Neural progenitor cell (in vitro differentiated cells): Measurements from ENCODE around the gene LUZP2. TPM values are rescaled to one million over a fixed set of nuclear protein-coding genes. Genes with fewer than 3 reads are reported as not detected.

Experiments used
- DNase-seq: peaks from one replicate; pipeline ENCODE4 v3.0.0-alpha.2; 2016; ENCODE audit warnings: low spot score
- H2AFZ ChIP-seq: fragments of 200-600 bp; sonication (generic); replicated peaks from 2 replicates; pipeline ENCODE4 v1.6.1; 2016; ENCODE audit warnings: antibody characterized with exemption
- H3F3A ChIP-seq: fragments of 200-600 bp; sonication (generic); 2 replicates; pipeline ENCODE4 v1.6.1; 2016; ENCODE audit warnings: antibody characterized with exemption, low read depth
- H3K27ac ChIP-seq: fragments of 200-600 bp; sonication (generic); 2 replicates; pipeline ENCODE4 v1.5.1; 2016; ENCODE audit warnings: mild to moderate bottlenecking
- H3K27me3 ChIP-seq: fragments of 200-600 bp; sonication (generic); 2 replicates; pipeline ENCODE4 v1.6.1; 2016; ENCODE audit warnings: mild to moderate bottlenecking, moderate library complexity
- H3K36me3 ChIP-seq: fragments of 200-600 bp; sonication (generic); 2 replicates; pipeline ENCODE4 v1.5.1; 2016
- H3K4me1 ChIP-seq: fragments of 200-600 bp; sonication (generic); 2 replicates; pipeline ENCODE4 v1.6.1; 2016; ENCODE audit warnings: mixed run types
- H3K4me2 ChIP-seq: fragments of 200-600 bp; sonication (generic); 2 replicates; pipeline ENCODE4 v1.6.1; 2016
- H3K4me3 ChIP-seq: fragments of 200-600 bp; sonication (generic); 2 replicates; pipeline ENCODE4 v1.5.1; 2016
- H3K79me2 ChIP-seq: fragments of 200-600 bp; sonication (generic); 2 replicates; pipeline ENCODE4 v1.6.1; 2016; ENCODE audit warnings: low read depth
- H3K9ac ChIP-seq: fragments of 200-600 bp; sonication (generic); 2 replicates; pipeline ENCODE4 v1.6.1; 2016
- H3K9me3 ChIP-seq: fragments of 200-600 bp; sonication (generic); 2 replicates; pipeline ENCODE4 v1.5.1; 2016; ENCODE audit warnings: low read depth
- H4K20me1 ChIP-seq: fragments of 200-600 bp; sonication (generic); 2 replicates; pipeline ENCODE4 v1.6.1; 2016; ENCODE audit warnings: low read depth
- H3K27ac Mint-ChIP-seq: 3 replicates; pipeline ENCODE4 v1.8.0; 2021; ENCODE audit warnings: mixed read lengths
- H3K27me3 Mint-ChIP-seq: 2 replicates; pipeline ENCODE4 v1.8.0; 2022; ENCODE audit warnings: low read depth, mild to moderate bottlenecking, inconsistent platforms, moderate library complexity, mixed read lengths; ENCODE audit not compliant: insufficient read depth
- H3K36me3 Mint-ChIP-seq: 3 replicates; pipeline ENCODE4 v1.8.0; 2021; ENCODE audit warnings: mixed read lengths
- H3K4me1 Mint-ChIP-seq: 3 replicates; pipeline ENCODE4 v1.8.0; 2021; ENCODE audit warnings: mixed read lengths
- H3K4me3 Mint-ChIP-seq: 3 replicates; pipeline ENCODE4 v1.8.0; 2021; ENCODE audit warnings: mild to moderate bottlenecking, moderate library complexity, mixed read lengths
- H3K9me3 Mint-ChIP-seq: 3 replicates; pipeline ENCODE4 v1.8.0; 2020; ENCODE audit warnings: mixed read lengths
- EZH2 ChIP-seq: fragments of 200-600 bp; sonication (generic); IDR thresholded peaks from 2 replicates; pipeline ENCODE4 v1.6.1; 2017; ENCODE audit warnings: antibody characterized with exemption, mild to moderate bottlenecking, moderate library complexity
- EZH2phosphoT487 ChIP-seq: fragments of 200-600 bp; sonication (generic); IDR thresholded peaks from 2 replicates; pipeline ENCODE4 v1.6.1; 2017; ENCODE audit warnings: antibody characterized with exemption
- total RNA-seq: library from RNA; depleted of rRNA; stranded (reverse); fragments of >200 nt; gene quantifications from 2 replicates; pipeline ENCODE4 v1.2.3, GENCODE V29; 2015; ENCODE audit warnings: low replicate concordance
- TF ChIP-seq, protein P1 (sequence below): fragments of 200-600 bp; sonication (generic); IDR thresholded peaks from 2 replicates; pipeline ENCODE4 v1.5.1; 2017; ENCODE audit warnings: antibody characterized with exemption, mild to moderate bottlenecking

The LUZP2 gene
- total RNA-seq, 1 donor from 2014 or later, result 2.5 TPM

DNA sequence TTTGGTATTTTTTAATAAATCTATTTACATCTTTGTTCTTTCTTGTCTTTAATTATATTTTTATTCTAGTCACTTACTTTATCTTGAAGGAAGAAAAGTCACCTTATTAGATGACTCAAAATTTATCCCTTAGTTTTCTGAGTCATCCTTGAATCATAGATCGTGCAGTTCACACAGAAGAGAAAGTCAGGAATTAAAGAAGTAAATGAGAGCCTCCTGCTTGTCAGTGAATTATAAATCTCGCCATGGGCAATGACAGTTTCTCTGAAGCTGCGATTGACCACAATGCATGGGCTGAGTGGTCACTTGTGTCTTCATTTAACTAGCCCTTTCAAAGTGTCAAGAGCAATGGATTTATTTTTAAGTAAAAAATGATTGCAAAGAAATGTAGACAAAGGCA is 91.2 kb downstream of the LUZP2 start:
- H3K27me3 Mint-ChIP-seq, result no peaks in the 10 kb centered on the region
- Histone ChIP-seq H3K9me3 (no peaks in the 10 kb centered on the region), H3K4me1 (no peaks in the 10 kb centered on the region), H3K4me2 (no peak overlapping the region), H3K9ac (no peak overlapping the region), H3K79me2 (no peaks in the 10 kb centered on the region), H3K27me3 (no peaks in the 10 kb centered on the region), H3K27ac (no peak overlapping the region), H3K4me3 (no peak overlapping the region), H2AFZ (no peak overlapping the region), H3K36me3 (no peaks in the 10 kb centered on the region), H3F3A (no peaks in the 10 kb centered on the region), H4K20me1 (no peaks in the 10 kb centered on the region)
- TF ChIP-seq EZH2phosphoT487, result no peak
- H3K27ac Mint-ChIP-seq, result no peak overlapping the region
- H3K4me3 Mint-ChIP-seq, result no peak overlapping the region
- DNase-seq, result no peak
- no peaks in the 10 kb centered on the region for H3K9me3 Mint-ChIP-seq
- H3K36me3 Mint-ChIP-seq, result no peaks in the 10 kb centered on the region
- no peaks in the 10 kb centered on the region for H3K4me1 Mint-ChIP-seq

DNA sequence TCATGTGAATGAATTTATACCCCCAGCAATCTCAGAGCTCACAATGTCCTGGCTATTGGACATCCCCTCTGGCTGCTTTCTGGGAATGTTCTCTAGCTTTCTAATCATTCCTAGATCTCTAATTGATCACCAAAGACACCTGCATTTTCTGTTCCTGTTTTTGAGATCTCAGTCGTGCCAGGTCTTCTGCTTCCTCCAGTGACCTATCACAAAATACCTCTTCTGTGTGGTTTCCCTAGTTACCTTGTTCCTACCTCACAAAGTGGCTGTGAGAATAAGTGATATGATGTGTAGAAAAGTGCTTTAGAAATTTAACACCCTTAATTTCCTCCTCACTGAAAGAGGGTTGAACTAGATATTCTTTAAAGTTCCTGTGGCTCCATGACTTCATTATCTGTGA is 92.2 kb downstream of the LUZP2 start:
- H3K36me3 Mint-ChIP-seq, result no peaks in the 10 kb centered on the region
- H3K27ac Mint-ChIP-seq, result no peak overlapping the region
- no peak overlapping the region for H3K4me3 Mint-ChIP-seq
- H3K4me3 ChIP-seq, result no peak overlapping the region
- H3K27me3 ChIP-seq, result no peaks in the 10 kb centered on the region
- no peaks in the 10 kb centered on the region for H3K79me2 ChIP-seq
- H3K9ac ChIP-seq, result no peak overlapping the region
- no peaks in the 10 kb centered on the region for H3K4me1 Mint-ChIP-seq
- H2AFZ ChIP-seq, result no peak overlapping the region
- no peak overlapping the region for H3K27ac ChIP-seq
- H3K4me1 ChIP-seq, result no peaks in the 10 kb centered on the region
- no peaks in the 10 kb centered on the region for H4K20me1 ChIP-seq
- H3K27me3 Mint-ChIP-seq, result no peaks in the 10 kb centered on the region
- DNase-seq, result no peak
- H3K36me3 ChIP-seq, result no peaks in the 10 kb centered on the region
- H3K9me3 ChIP-seq, result no peaks in the 10 kb centered on the region
- no peak overlapping the region for H3K4me2 ChIP-seq
- TF ChIP-seq EZH2 (no peak), EZH2phosphoT487 (no peak)
- TF ChIP-seq, protein P1, sequence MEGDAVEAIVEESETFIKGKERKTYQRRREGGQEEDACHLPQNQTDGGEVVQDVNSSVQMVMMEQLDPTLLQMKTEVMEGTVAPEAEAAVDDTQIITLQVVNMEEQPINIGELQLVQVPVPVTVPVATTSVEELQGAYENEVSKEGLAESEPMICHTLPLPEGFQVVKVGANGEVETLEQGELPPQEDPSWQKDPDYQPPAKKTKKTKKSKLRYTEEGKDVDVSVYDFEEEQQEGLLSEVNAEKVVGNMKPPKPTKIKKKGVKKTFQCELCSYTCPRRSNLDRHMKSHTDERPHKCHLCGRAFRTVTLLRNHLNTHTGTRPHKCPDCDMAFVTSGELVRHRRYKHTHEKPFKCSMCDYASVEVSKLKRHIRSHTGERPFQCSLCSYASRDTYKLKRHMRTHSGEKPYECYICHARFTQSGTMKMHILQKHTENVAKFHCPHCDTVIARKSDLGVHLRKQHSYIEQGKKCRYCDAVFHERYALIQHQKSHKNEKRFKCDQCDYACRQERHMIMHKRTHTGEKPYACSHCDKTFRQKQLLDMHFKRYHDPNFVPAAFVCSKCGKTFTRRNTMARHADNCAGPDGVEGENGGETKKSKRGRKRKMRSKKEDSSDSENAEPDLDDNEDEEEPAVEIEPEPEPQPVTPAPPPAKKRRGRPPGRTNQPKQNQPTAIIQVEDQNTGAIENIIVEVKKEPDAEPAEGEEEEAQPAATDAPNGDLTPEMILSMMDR, result no peak
- no peaks in the 10 kb centered on the region for H3F3A ChIP-seq
- no peaks in the 10 kb centered on the region for H3K9me3 Mint-ChIP-seq

DNA sequence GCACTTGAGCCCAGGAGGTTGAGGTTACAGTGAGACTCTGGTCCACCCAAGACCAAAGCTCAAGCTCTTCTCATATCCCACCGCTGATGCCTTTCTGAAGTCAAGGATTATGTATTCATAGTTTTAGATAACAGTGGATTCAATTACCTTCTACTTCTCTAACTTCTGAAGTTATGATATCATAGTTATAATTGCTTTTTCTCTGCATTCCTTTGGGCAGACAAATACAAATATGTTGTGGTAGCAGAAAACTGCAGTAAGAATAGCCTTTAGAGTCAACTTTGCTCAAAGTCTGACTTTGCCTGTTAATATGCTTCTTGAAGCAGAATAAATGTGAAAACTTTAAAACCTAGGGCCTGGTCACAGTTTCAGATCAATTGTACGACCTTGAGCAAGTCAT is 94.4 kb downstream of the LUZP2 start:
- Histone ChIP-seq H3K4me2 (no peak overlapping the region), H3F3A (no peaks in the 10 kb centered on the region), H3K4me1 (no peaks in the 10 kb centered on the region), H3K79me2 (no peaks in the 10 kb centered on the region), H3K9me3 (no peaks in the 10 kb centered on the region), H3K36me3 (no peaks in the 10 kb centered on the region), H3K4me3 (no peak overlapping the region), H3K27me3 (no peaks in the 10 kb centered on the region), H3K27ac (no peak overlapping the region), H3K9ac (no peak overlapping the region), H4K20me1 (no peaks in the 10 kb centered on the region), H2AFZ (no peak overlapping the region)
- no peak overlapping the region for H3K27ac Mint-ChIP-seq
- no peak for DNase-seq
- no peaks in the 10 kb centered on the region for H3K36me3 Mint-ChIP-seq
- TF ChIP-seq, protein P1, result no peak
- TF ChIP-seq EZH2, result no peak
- no peak for TF ChIP-seq EZH2phosphoT487
- no peaks in the 10 kb centered on the region for H3K27me3 Mint-ChIP-seq
- H3K4me3 Mint-ChIP-seq, result no peak overlapping the region
- no peaks in the 10 kb centered on the region for H3K9me3 Mint-ChIP-seq
- H3K4me1 Mint-ChIP-seq, result no peaks in the 10 kb centered on the region

DNA sequence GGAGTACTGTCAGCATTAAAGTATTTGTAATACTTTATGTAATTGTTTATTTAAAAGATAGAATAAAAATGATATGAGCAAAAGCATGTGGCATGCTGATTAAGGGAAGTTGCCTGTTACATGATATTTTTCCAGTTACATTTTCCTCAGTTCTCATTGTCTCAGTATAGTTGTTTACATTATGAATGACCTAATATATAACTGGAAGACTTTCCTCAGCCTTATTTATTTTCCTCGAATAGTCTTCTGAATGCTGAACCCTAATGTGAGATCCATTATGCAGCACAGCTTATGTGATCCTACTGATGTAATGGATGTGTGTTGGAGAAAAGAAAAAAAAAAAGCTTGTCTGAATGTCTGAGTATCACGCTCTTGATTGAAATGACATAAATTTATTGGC is 95.5 kb downstream of the LUZP2 start:
- Histone ChIP-seq H3K4me3 (no peak overlapping the region), H4K20me1 (no peaks in the 10 kb centered on the region), H3K9me3 (no peaks in the 10 kb centered on the region), H3K79me2 (no peaks in the 10 kb centered on the region), H3K27me3 (no peaks in the 10 kb centered on the region), H3F3A (no peaks in the 10 kb centered on the region), H3K4me2 (no peak overlapping the region), H3K27ac (no peak overlapping the region), H3K4me1 (no peaks in the 10 kb centered on the region), H2AFZ (no peak overlapping the region), H3K9ac (no peak overlapping the region), H3K36me3 (no peaks in the 10 kb centered on the region)
- H3K27ac Mint-ChIP-seq, result no peak overlapping the region
- no peak for DNase-seq
- TF ChIP-seq EZH2phosphoT487, result no peak
- no peak for TF ChIP-seq EZH2
- TF ChIP-seq, protein P1, result no peak
- H3K27me3 Mint-ChIP-seq, result no peaks in the 10 kb centered on the region
- H3K4me3 Mint-ChIP-seq, result no peak overlapping the region
- no peaks in the 10 kb centered on the region for H3K9me3 Mint-ChIP-seq
- H3K4me1 Mint-ChIP-seq, result no peaks in the 10 kb centered on the region
- no peaks in the 10 kb centered on the region for H3K36me3 Mint-ChIP-seq
